H1 (cell line): ENCODE measurements around the gene PTPRE. TPM values are rescaled to one million over a fixed set of nuclear protein-coding genes. Genes with fewer than 3 reads are reported as not detected.

Source experiments
- CTCF ChIA-PET: fragments of 300-600 bp; sonication (Branson Sonifier 250); formaldehyde crosslinking; loops from one replicate; lab custom pipeline; 2021; ENCODE audit not compliant: partially characterized antibody; lab: Charles Lee
- POLR2A ChIA-PET: fragments of 300-600 bp; sonication (Branson Sonifier 250); formaldehyde crosslinking; loops from one replicate; lab custom pipeline; 2021; ENCODE audit warnings: inconsistent platforms; ENCODE audit not compliant: partially characterized antibody; lab: Charles Lee
- DNase-seq, 2 experiments: peaks; one replicate each; pipeline versions ENCODE4 v3.0.0 to v3.0.0-alpha.2; 2010 to 2022; ENCODE audit warnings: low spot score in 2 of 2, low read depth in 1 of 2, mixed read lengths in 1 of 2
- FAIRE-seq: peaks from 2 replicates; lab custom pipeline; 2011; peaks lifted over from hg19 to GRCh38; lab: Jason Lieb, UNC
- H2AFZ ChIP-seq: 2 replicates; pipeline ENCODE4 v1.8.1; 2012; ENCODE audit warnings: low read length, inconsistent platforms
- H2AK5ac ChIP-seq: 2 replicates; pipeline ENCODE4 v1.6.1; 2013; ENCODE audit warnings: low read depth, low read length
- H2BK120ac ChIP-seq: replicated peaks from 2 replicates; pipeline ENCODE3; 2013; ENCODE audit warnings: low read depth, low read length, inconsistent platforms
- H2BK12ac ChIP-seq: 2 replicates; pipeline ENCODE4 v1.6.1; 2013; ENCODE audit warnings: low read depth, low read length
- H2BK15ac ChIP-seq: 2 replicates; pipeline ENCODE4 v1.6.1; 2013; ENCODE audit warnings: low read length
- H2BK20ac ChIP-seq: 2 replicates; pipeline ENCODE4 v1.6.1; 2013; ENCODE audit warnings: low read length
- H2BK5ac ChIP-seq: 2 replicates; pipeline ENCODE4 v1.6.1; 2013; ENCODE audit warnings: low read depth, low read length
- H3K14ac ChIP-seq: 2 replicates; pipeline ENCODE4 v1.6.1; 2013; ENCODE audit warnings: inconsistent platforms; ENCODE audit not compliant: insufficient read length
- H3K18ac ChIP-seq: 2 replicates; pipeline ENCODE4 v1.6.1; 2013; ENCODE audit warnings: low read length; ENCODE audit errors: extremely low read depth
- H3K23ac ChIP-seq: 2 replicates; pipeline ENCODE4 v1.6.1; 2013; ENCODE audit warnings: inconsistent platforms; ENCODE audit not compliant: insufficient read length
- H3K23me2 ChIP-seq: 2 replicates; pipeline ENCODE4 v1.6.1; 2013; ENCODE audit warnings: low read depth, low read length
- H3K27ac ChIP-seq: 2 replicates; pipeline ENCODE4 v1.6.1; 2011; ENCODE audit warnings: low read depth, low read length, inconsistent platforms
- H3K27me3 ChIP-seq, 4 experiments: replicated peaks in 1 of 4; 1 replicate in 1 of 4; 2 replicates in 3 of 4; pipeline versions ENCODE4 v1.6.1 to v1.8.1; 2011 to 2013; ENCODE audit warnings: low read length in 3 of 4, mild to moderate bottlenecking in 3 of 4, inconsistent platforms in 2 of 4, mixed read lengths in 2 of 4, moderate library complexity in 1 of 4; ENCODE audit not compliant: control insufficient read depth in 3 of 4, insufficient read depth in 3 of 4; ENCODE audit errors: extremely low read depth in 1 of 4
- H3K36me3 ChIP-seq, 4 experiments: 2 replicates each; pipeline versions ENCODE4 v1.6.1 to v1.8.1; 2011 to 2013; ENCODE audit warnings: mild to moderate bottlenecking in 4 of 4, low read length in 3 of 4, moderate library complexity in 2 of 4, control low read depth in 1 of 4, inconsistent platforms in 1 of 4; ENCODE audit not compliant: insufficient read depth in 4 of 4, control insufficient read depth in 2 of 4
- H3K4ac ChIP-seq: replicated peaks from 2 replicates; pipeline ENCODE3; 2013; ENCODE audit warnings: low read length, low read depth, mixed read lengths, inconsistent platforms; ENCODE audit not compliant: insufficient read length
- H3K4me1 ChIP-seq, 4 experiments: replicated peaks in 1 of 4; 1 replicate in 1 of 4; 2 replicates in 3 of 4; pipeline versions ENCODE4 v1.6.1 to v1.8.1; 2011 to 2013; ENCODE audit warnings: low read length in 3 of 4, inconsistent platforms in 2 of 4, mixed read lengths in 1 of 4; ENCODE audit not compliant: insufficient read depth in 4 of 4, control insufficient read depth in 3 of 4
- H3K4me2 ChIP-seq, 2 experiments: 2 replicates each; pipeline versions ENCODE4 v1.6.1 to v1.8.1; 2011 to 2013; ENCODE audit warnings: low read depth in 2 of 2, low read length in 2 of 2, control low read depth in 1 of 2, inconsistent platforms in 1 of 2, mild to moderate bottlenecking in 1 of 2; ENCODE audit not compliant: insufficient read depth in 1 of 2
- H3K4me3 ChIP-seq, 4 experiments: fragments of 200-600, 300-600 bp in 1 of 4; sonication (generic), shearing (Covaris generic), sonication (Bioruptor Twin) in 1 of 4; 2 replicates each; pipeline versions ENCODE4 v1.5.1 to v1.8.1; 2011 to 2016; ENCODE audit warnings: low read length in 4 of 4, low read depth in 3 of 4, control low read depth in 2 of 4, inconsistent platforms in 2 of 4, mild to moderate bottlenecking in 2 of 4, mixed read lengths in 1 of 4, moderate library complexity in 1 of 4; ENCODE audit not compliant: insufficient read depth in 2 of 4; ENCODE audit errors: extremely low read depth in 1 of 4
- H3K56ac ChIP-seq: replicated peaks from 2 replicates; pipeline ENCODE3; 2013; ENCODE audit warnings: low read depth, mild to moderate bottlenecking, mixed read lengths, low read length, inconsistent platforms; ENCODE audit not compliant: insufficient read length
- H3K79me1 ChIP-seq: 2 replicates; pipeline ENCODE4 v1.6.1; 2013; ENCODE audit warnings: low read depth, low read length, control low read depth
- H3K79me2 ChIP-seq, 2 experiments: 2 replicates each; pipeline versions ENCODE4 v1.6.1 to v1.8.1; 2012 to 2013; ENCODE audit warnings: low read length in 2 of 2, mild to moderate bottlenecking in 2 of 2, inconsistent platforms in 1 of 2; ENCODE audit not compliant: insufficient read depth in 2 of 2, control insufficient read depth in 1 of 2
- H3K9ac ChIP-seq, 4 experiments: replicated peaks in 1 of 4; 1 replicate in 1 of 4; 2 replicates in 3 of 4; pipeline versions ENCODE4 v1.6.1 to v1.8.1; 2011 to 2013; ENCODE audit warnings: low read depth in 3 of 4, low read length in 3 of 4, control low read depth in 2 of 4, mild to moderate bottlenecking in 2 of 4, moderate library complexity in 2 of 4, inconsistent platforms in 1 of 4; ENCODE audit errors: extremely low read depth in 1 of 4
- H3K9me3 ChIP-seq, 2 experiments: 2 replicates each; pipeline versions ENCODE4 v1.6.1 to v1.8.1; 2012 to 2013; ENCODE audit warnings: mild to moderate bottlenecking in 2 of 2, moderate library complexity in 2 of 2, control low read depth in 1 of 2, inconsistent platforms in 1 of 2, low read depth in 1 of 2, low read length in 1 of 2, mixed read lengths in 1 of 2; ENCODE audit not compliant: insufficient read depth in 2 of 2
- H4K20me1 ChIP-seq, 2 experiments: replicated peaks in 1 of 2; 2 replicates each; pipeline versions ENCODE3 to v1.8.1; 2011 to 2013; ENCODE audit warnings: inconsistent platforms in 2 of 2, low read length in 2 of 2, mild to moderate bottlenecking in 1 of 2; ENCODE audit not compliant: insufficient read depth in 2 of 2, control insufficient read depth in 1 of 2
- H4K5ac ChIP-seq: 2 replicates; pipeline ENCODE4 v1.6.1; 2013; ENCODE audit warnings: low read length, low read depth, mixed read lengths, inconsistent platforms; ENCODE audit not compliant: insufficient read length
- H4K8ac ChIP-seq: 2 replicates; pipeline ENCODE4 v1.8.0; 2013; ENCODE audit warnings: mild to moderate bottlenecking, moderate library complexity, low read length, inconsistent platforms; ENCODE audit not compliant: insufficient read depth; ENCODE audit errors: extremely low read depth
- H4K91ac ChIP-seq: replicated peaks from 2 replicates; pipeline ENCODE3; 2013; ENCODE audit warnings: low read length, mixed read lengths, inconsistent platforms; ENCODE audit not compliant: insufficient read length
- BACH1 ChIP-seq: IDR thresholded peaks from 2 replicates; pipeline ENCODE4 v1.6.1; 2012; ENCODE audit warnings: low read length, improper control_type of control experiment
- CHD1 ChIP-seq: IDR thresholded peaks from 2 replicates; pipeline ENCODE4 v1.6.1; 2012; ENCODE audit warnings: low read depth, low read length, improper control_type of control experiment
- EGR1 ChIP-seq: IDR thresholded peaks from 2 replicates; pipeline ENCODE4 v1.6.1; 2011; ENCODE audit warnings: low read depth, low read length, borderline replicate concordance
- GTF2F1 ChIP-seq: IDR thresholded peaks from 2 replicates; pipeline ENCODE4 v1.6.1; 2012; ENCODE audit warnings: low read depth, low read length, improper control_type of control experiment, borderline replicate concordance
- KDM5A ChIP-seq: fragments of 200-600 bp; IDR thresholded peaks from 2 replicates; pipeline ENCODE4 v1.7.1; 2012; ENCODE audit warnings: mild to moderate bottlenecking, low read length, inconsistent platforms, mixed read lengths
- MAX ChIP-seq: IDR thresholded peaks from 2 replicates; pipeline ENCODE4 v1.6.1; 2012; ENCODE audit warnings: inconsistent platforms
- POLR2A ChIP-seq, 2 experiments: IDR thresholded peaks; 1 replicate in 1 of 2; 2 replicates in 1 of 2; pipeline ENCODE4 v1.6.1; 2011; ENCODE audit warnings: low read depth in 2 of 2, low read length in 2 of 2, mild to moderate bottlenecking in 2 of 2; ENCODE audit errors: control extremely low read depth in 1 of 2
- RAD21 ChIP-seq, 2 experiments: IDR thresholded peaks in 1 of 2; conservative IDR thresholded peaks in 1 of 2; 2 replicates each; pipeline ENCODE4 v1.6.1; 2011; ENCODE audit warnings: low read depth in 2 of 2, low read length in 2 of 2, improper control_type of control experiment in 1 of 2, inconsistent platforms in 1 of 2, mild to moderate bottlenecking in 1 of 2, moderate library complexity in 1 of 2
- SIX5 ChIP-seq: IDR thresholded peaks from 2 replicates; pipeline ENCODE4 v1.6.1; 2011; ENCODE audit warnings: mild to moderate bottlenecking, low read depth, low read length
- TAF1 ChIP-seq: IDR thresholded peaks from 2 replicates; pipeline ENCODE4 v1.6.1; 2011; ENCODE audit warnings: mild to moderate bottlenecking, low read depth, low read length
- TEAD4 ChIP-seq: IDR thresholded peaks from 2 replicates; pipeline ENCODE4 v1.6.1; 2012; ENCODE audit warnings: low read depth, low read length, inconsistent platforms, mixed read lengths
- YY1 ChIP-seq: IDR thresholded peaks from 2 replicates; pipeline ENCODE4 v1.6.1; 2011; ENCODE audit warnings: low read depth, mild to moderate bottlenecking, low read length
- WGBS, 2 experiments: shearing (Covaris generic) in 1 of 2; methylation state at CpG; one replicate each; pipeline versions ENCODE4 v1.1.6 to v1.1.7; 2013 to 2015; ENCODE audit warnings: low lambda C conversion rate in 2 of 2, mixed read lengths in 2 of 2, inconsistent platforms in 1 of 2, low coverage in 1 of 2, missing lambda C conversion rate in 1 of 2; ENCODE audit not compliant: insufficient replicate concordance in 2 of 2, insufficient coverage in 1 of 2, insufficient read length in 1 of 2; ENCODE audit errors: extremely low coverage in 1 of 2, missing lambda C conversion rate in 1 of 2; 5-methylcytosine and 5-hydroxymethylcytosine counted together
- polyA plus RNA-seq, 7 experiments: library from polyadenylated mRNA; depleted of rRNA in 3 of 7; stranded (reverse) in 5 of 7; unstranded in 2 of 7; fragments of >200 nt in 5 of 7; fragments of 200-250 nt in 2 of 7; gene quantifications; 1 replicate in 5 of 7; 2 replicates in 1 of 7; 4 replicates in 1 of 7; pipeline versions ENCODE4 v1.2.1 to v1.2.3, GENCODE V29; 2011 to 2013; ENCODE audit warnings: missing spikeins in 2 of 7, mixed read lengths in 2 of 7
- total RNA-seq: library from RNA; stranded (reverse); fragmentation: NEBNext Ultra II Directional; extraction: Animal tissue kit (Norgen Biotek cat#: 25700); gene quantifications from 2 replicates; pipeline ENCODE4 v1.2.1, GENCODE V29; 2021

The PTPRE gene
- total and polyA plus RNA-seq, 2 of the 8 experiments (the other 6 are each of a cell fraction or from before 2014, with no cell fraction given) = 0.33 to 0.54 TPM

GRCh38 chr10:128008521-128009250 lies 101.8 kb downstream of the PTPRE start:
- peaks cover 0 to 4% (median 0%) of the 10 kb centered on the region in 4 experiments; a peak in 1 of 7 replicates for H3K4me1 ChIP-seq
- H2BK120ac ChIP-seq = no peak overlapping the region
- no peak overlapping the region for H3K23ac ChIP-seq
- no peaks in the 10 kb centered on the region for H3K79me1 ChIP-seq
- H3K4me2 ChIP-seq = no peak overlapping the region
- no peak overlapping the region for H4K91ac ChIP-seq
- H3K56ac ChIP-seq = no peak overlapping the region
- H3K9me3 ChIP-seq = no peaks in the 10 kb centered on the region
- no peaks in the 10 kb centered on the region; a peak in 1 of 7 replicates for H3K27me3 ChIP-seq
- H2BK12ac ChIP-seq = no peak overlapping the region
- H4K5ac ChIP-seq = no peak overlapping the region
- no peak overlapping the region for H2AK5ac ChIP-seq
- no peak overlapping the region for H2BK5ac ChIP-seq
- H2AFZ ChIP-seq = no peak overlapping the region
- CTCF ChIA-PET = interaction anchor here (0.8 to 6.0 kb wide), 15 partner anchors 9 to 136 kb away, joined by 3 to 83 read pairs (median 4); partner anchors contain the start of gene PTPRE
- 91% methylated on average over 8 of the region's 8 CpGs; no CpG with 5 or more reads in 1 of the 2 experiments for WGBS, 2 experiments
- FAIRE-seq = no peak
- H4K20me1 ChIP-seq = no peaks in the 10 kb centered on the region
- H3K27ac ChIP-seq = no peak overlapping the region
- no peak overlapping the region for H2BK20ac ChIP-seq
- H3K14ac ChIP-seq = no peak overlapping the region
- no peak for TF ChIP-seq CHD1
- no peak for TF ChIP-seq GTF2F1
- TF ChIP-seq POLR2A (IDR thresholded peaks at IDR 0.05; ENCODE audit: control extremely low read depth in 1 of 2, low read depth in 2 of 2, low read length in 2 of 2) = no peak
- no peak for TF ChIP-seq EGR1
- no peak for TF ChIP-seq TAF1
- no peak for TF ChIP-seq YY1
- TF ChIP-seq RAD21 (IDR thresholded peaks at IDR 0.05 in 1 of 2, conservative IDR thresholded peaks at IDR 0.05 in 1 of 2; ENCODE audit: low read depth in 2 of 2, low read length in 2 of 2) = no peak
- no peak for TF ChIP-seq MAX
- TF ChIP-seq BACH1 = no peak
- no peak for TF ChIP-seq TEAD4
- TF ChIP-seq SIX5 = no peak
- no peak for TF ChIP-seq KDM5A
- no peak overlapping the region for H3K9ac ChIP-seq
- no peak overlapping the region for H2BK15ac ChIP-seq
- H3K4ac ChIP-seq = no peak overlapping the region
- peak overlapping the region; percentile 23; the same call in 1 of the 2 replicates for H4K8ac ChIP-seq
- no peaks in the 10 kb centered on the region for H3K79me2 ChIP-seq
- no peak overlapping the region for H3K4me3 ChIP-seq
- DNase-seq = no peak
- no peak overlapping the region for H3K18ac ChIP-seq
- no peaks in the 10 kb centered on the region for H3K23me2 ChIP-seq
- POLR2A ChIA-PET = interaction anchor here (1.3 kb wide), 1 partner anchor 102 kb away, joined by 3 read pairs; the partner anchor contains the start of gene PTPRE
- H3K36me3 ChIP-seq = no peaks in the 10 kb centered on the region
